H1 (cell line): ENCODE data around the gene TRIM71. TPM values are rescaled to one million over a fixed set of nuclear protein-coding genes. Genes with fewer than 3 reads are reported as not detected.

Source experiments
- CTCF ChIA-PET: fragments of 300-600 bp; sonication (Branson Sonifier 250); formaldehyde crosslinking; loops from one replicate; lab custom pipeline; 2021; ENCODE audit not compliant: partially characterized antibody; lab: Charles Lee
- POLR2A ChIA-PET: fragments of 300-600 bp; sonication (Branson Sonifier 250); formaldehyde crosslinking; loops from one replicate; lab custom pipeline; 2021; ENCODE audit warnings: inconsistent platforms; ENCODE audit not compliant: partially characterized antibody; lab: Charles Lee
- DNase-seq, 2 experiments: peaks; one replicate each; pipeline versions ENCODE4 v3.0.0 to v3.0.0-alpha.2; 2010 to 2022; ENCODE audit warnings: low spot score in 2 of 2, low read depth in 1 of 2, mixed read lengths in 1 of 2
- FAIRE-seq: peaks from 2 replicates; lab custom pipeline; 2011; peaks lifted over from hg19 to GRCh38; lab: Jason Lieb, UNC
- H2AFZ ChIP-seq: 2 replicates; pipeline ENCODE4 v1.8.1; 2012; ENCODE audit warnings: low read length, inconsistent platforms
- H2AK5ac ChIP-seq: 2 replicates; pipeline ENCODE4 v1.6.1; 2013; ENCODE audit warnings: low read depth, low read length
- H2BK120ac ChIP-seq: replicated peaks from 2 replicates; pipeline ENCODE3; 2013; ENCODE audit warnings: low read depth, low read length, inconsistent platforms
- H2BK12ac ChIP-seq: 2 replicates; pipeline ENCODE4 v1.6.1; 2013; ENCODE audit warnings: low read depth, low read length
- H2BK15ac ChIP-seq: 2 replicates; pipeline ENCODE4 v1.6.1; 2013; ENCODE audit warnings: low read length
- H2BK20ac ChIP-seq: 2 replicates; pipeline ENCODE4 v1.6.1; 2013; ENCODE audit warnings: low read length
- H2BK5ac ChIP-seq: 2 replicates; pipeline ENCODE4 v1.6.1; 2013; ENCODE audit warnings: low read depth, low read length
- H3K14ac ChIP-seq: 2 replicates; pipeline ENCODE4 v1.6.1; 2013; ENCODE audit warnings: inconsistent platforms; ENCODE audit not compliant: insufficient read length
- H3K18ac ChIP-seq: 2 replicates; pipeline ENCODE4 v1.6.1; 2013; ENCODE audit warnings: low read length; ENCODE audit errors: extremely low read depth
- H3K23ac ChIP-seq: 2 replicates; pipeline ENCODE4 v1.6.1; 2013; ENCODE audit warnings: inconsistent platforms; ENCODE audit not compliant: insufficient read length
- H3K23me2 ChIP-seq: 2 replicates; pipeline ENCODE4 v1.6.1; 2013; ENCODE audit warnings: low read depth, low read length
- H3K27ac ChIP-seq: 2 replicates; pipeline ENCODE4 v1.6.1; 2011; ENCODE audit warnings: low read depth, low read length, inconsistent platforms
- H3K27me3 ChIP-seq, 4 experiments: replicated peaks in 1 of 4; 1 replicate in 1 of 4; 2 replicates in 3 of 4; pipeline versions ENCODE4 v1.6.1 to v1.8.1; 2011 to 2013; ENCODE audit warnings: low read length in 3 of 4, mild to moderate bottlenecking in 3 of 4, inconsistent platforms in 2 of 4, mixed read lengths in 2 of 4, moderate library complexity in 1 of 4; ENCODE audit not compliant: control insufficient read depth in 3 of 4, insufficient read depth in 3 of 4; ENCODE audit errors: extremely low read depth in 1 of 4
- H3K36me3 ChIP-seq, 4 experiments: 2 replicates each; pipeline versions ENCODE4 v1.6.1 to v1.8.1; 2011 to 2013; ENCODE audit warnings: mild to moderate bottlenecking in 4 of 4, low read length in 3 of 4, moderate library complexity in 2 of 4, control low read depth in 1 of 4, inconsistent platforms in 1 of 4; ENCODE audit not compliant: insufficient read depth in 4 of 4, control insufficient read depth in 2 of 4
- H3K4ac ChIP-seq: replicated peaks from 2 replicates; pipeline ENCODE3; 2013; ENCODE audit warnings: low read length, low read depth, mixed read lengths, inconsistent platforms; ENCODE audit not compliant: insufficient read length
- H3K4me1 ChIP-seq, 4 experiments: replicated peaks in 1 of 4; 1 replicate in 1 of 4; 2 replicates in 3 of 4; pipeline versions ENCODE4 v1.6.1 to v1.8.1; 2011 to 2013; ENCODE audit warnings: low read length in 3 of 4, inconsistent platforms in 2 of 4, mixed read lengths in 1 of 4; ENCODE audit not compliant: insufficient read depth in 4 of 4, control insufficient read depth in 3 of 4
- H3K4me2 ChIP-seq, 2 experiments: 2 replicates each; pipeline versions ENCODE4 v1.6.1 to v1.8.1; 2011 to 2013; ENCODE audit warnings: low read depth in 2 of 2, low read length in 2 of 2, control low read depth in 1 of 2, inconsistent platforms in 1 of 2, mild to moderate bottlenecking in 1 of 2; ENCODE audit not compliant: insufficient read depth in 1 of 2
- H3K4me3 ChIP-seq, 4 experiments: fragments of 200-600, 300-600 bp in 1 of 4; sonication (generic), shearing (Covaris generic), sonication (Bioruptor Twin) in 1 of 4; 2 replicates each; pipeline versions ENCODE4 v1.5.1 to v1.8.1; 2011 to 2016; ENCODE audit warnings: low read length in 4 of 4, low read depth in 3 of 4, control low read depth in 2 of 4, inconsistent platforms in 2 of 4, mild to moderate bottlenecking in 2 of 4, mixed read lengths in 1 of 4, moderate library complexity in 1 of 4; ENCODE audit not compliant: insufficient read depth in 2 of 4; ENCODE audit errors: extremely low read depth in 1 of 4
- H3K56ac ChIP-seq: replicated peaks from 2 replicates; pipeline ENCODE3; 2013; ENCODE audit warnings: low read depth, mild to moderate bottlenecking, mixed read lengths, low read length, inconsistent platforms; ENCODE audit not compliant: insufficient read length
- H3K79me1 ChIP-seq: 2 replicates; pipeline ENCODE4 v1.6.1; 2013; ENCODE audit warnings: low read depth, low read length, control low read depth
- H3K79me2 ChIP-seq, 2 experiments: 2 replicates each; pipeline versions ENCODE4 v1.6.1 to v1.8.1; 2012 to 2013; ENCODE audit warnings: low read length in 2 of 2, mild to moderate bottlenecking in 2 of 2, inconsistent platforms in 1 of 2; ENCODE audit not compliant: insufficient read depth in 2 of 2, control insufficient read depth in 1 of 2
- H3K9ac ChIP-seq, 4 experiments: replicated peaks in 1 of 4; 1 replicate in 1 of 4; 2 replicates in 3 of 4; pipeline versions ENCODE4 v1.6.1 to v1.8.1; 2011 to 2013; ENCODE audit warnings: low read depth in 3 of 4, low read length in 3 of 4, control low read depth in 2 of 4, mild to moderate bottlenecking in 2 of 4, moderate library complexity in 2 of 4, inconsistent platforms in 1 of 4; ENCODE audit errors: extremely low read depth in 1 of 4
- H3K9me3 ChIP-seq, 2 experiments: 2 replicates each; pipeline versions ENCODE4 v1.6.1 to v1.8.1; 2012 to 2013; ENCODE audit warnings: mild to moderate bottlenecking in 2 of 2, moderate library complexity in 2 of 2, control low read depth in 1 of 2, inconsistent platforms in 1 of 2, low read depth in 1 of 2, low read length in 1 of 2, mixed read lengths in 1 of 2; ENCODE audit not compliant: insufficient read depth in 2 of 2
- H4K20me1 ChIP-seq, 2 experiments: replicated peaks in 1 of 2; 2 replicates each; pipeline versions ENCODE3 to v1.8.1; 2011 to 2013; ENCODE audit warnings: inconsistent platforms in 2 of 2, low read length in 2 of 2, mild to moderate bottlenecking in 1 of 2; ENCODE audit not compliant: insufficient read depth in 2 of 2, control insufficient read depth in 1 of 2
- H4K5ac ChIP-seq: 2 replicates; pipeline ENCODE4 v1.6.1; 2013; ENCODE audit warnings: low read length, low read depth, mixed read lengths, inconsistent platforms; ENCODE audit not compliant: insufficient read length
- H4K8ac ChIP-seq: 2 replicates; pipeline ENCODE4 v1.8.0; 2013; ENCODE audit warnings: mild to moderate bottlenecking, moderate library complexity, low read length, inconsistent platforms; ENCODE audit not compliant: insufficient read depth; ENCODE audit errors: extremely low read depth
- H4K91ac ChIP-seq: replicated peaks from 2 replicates; pipeline ENCODE3; 2013; ENCODE audit warnings: low read length, mixed read lengths, inconsistent platforms; ENCODE audit not compliant: insufficient read length
- CHD1 ChIP-seq: IDR thresholded peaks from 2 replicates; pipeline ENCODE4 v1.6.1; 2012; ENCODE audit warnings: low read depth, low read length, improper control_type of control experiment
- TAF1 ChIP-seq: IDR thresholded peaks from 2 replicates; pipeline ENCODE4 v1.6.1; 2011; ENCODE audit warnings: mild to moderate bottlenecking, low read depth, low read length
- ZNF274 ChIP-seq: IDR thresholded peaks from 2 replicates; pipeline ENCODE4 v1.7.0; 2012; ENCODE audit warnings: low read length, borderline replicate concordance; ENCODE audit errors: extremely low read depth
- WGBS, 2 experiments: shearing (Covaris generic) in 1 of 2; methylation state at CpG; one replicate each; pipeline versions ENCODE4 v1.1.6 to v1.1.7; 2013 to 2015; ENCODE audit warnings: low lambda C conversion rate in 2 of 2, mixed read lengths in 2 of 2, inconsistent platforms in 1 of 2, low coverage in 1 of 2, missing lambda C conversion rate in 1 of 2; ENCODE audit not compliant: insufficient replicate concordance in 2 of 2, insufficient coverage in 1 of 2, insufficient read length in 1 of 2; ENCODE audit errors: extremely low coverage in 1 of 2, missing lambda C conversion rate in 1 of 2; 5-methylcytosine and 5-hydroxymethylcytosine counted together
- polyA plus RNA-seq, 7 experiments: library from polyadenylated mRNA; depleted of rRNA in 3 of 7; stranded (reverse) in 5 of 7; unstranded in 2 of 7; fragments of >200 nt in 5 of 7; fragments of 200-250 nt in 2 of 7; gene quantifications; 1 replicate in 5 of 7; 2 replicates in 1 of 7; 4 replicates in 1 of 7; pipeline versions ENCODE4 v1.2.1 to v1.2.3, GENCODE V29; 2011 to 2013; ENCODE audit warnings: missing spikeins in 2 of 7, mixed read lengths in 2 of 7
- total RNA-seq: library from RNA; stranded (reverse); fragmentation: NEBNext Ultra II Directional; extraction: Animal tissue kit (Norgen Biotek cat#: 25700); gene quantifications from 2 replicates; pipeline ENCODE4 v1.2.1, GENCODE V29; 2021

The TRIM71 gene
- total and polyA plus RNA-seq, 2 of the 8 experiments (the other 6 are each of a cell fraction or from before 2014, with no cell fraction given): 53.7 to 293 TPM

- Histone ChIP-seq H2AK5ac (no peak overlapping the region), H3K79me2 (peaks cover 85 to 97% of the 10 kb centered on the region in 2 experiments), H4K20me1 (peaks cover 23 to 39% of the 10 kb centered on the region in 2 experiments), H3K36me3 (peaks cover 24 to 68% (median 34%) of the 10 kb centered on the region in 4 experiments), H3K4me1 (peaks cover 6 to 19% (median 14%) of the 10 kb centered on the region in 4 experiments), H3K18ac (no peak overlapping the region), H2BK20ac (no peak overlapping the region), H4K5ac (peak overlapping the region; percentile 72), H3K23me2 (peaks cover 10% of the 10 kb centered on the region; the same call in 1 of the 2 replicates), H2BK15ac (no peak overlapping the region), H3K4me2 (peak overlapping the region; percentile 93 to 96), H3K9me3 (no peaks in the 10 kb centered on the region), H3K27me3 (no peaks in the 10 kb centered on the region), H3K14ac (no peak overlapping the region), H3K56ac (no peak overlapping the region), H2BK120ac (no peak overlapping the region), H3K27ac (peak overlapping the region; percentile 35; the same call in 1 of the 2 replicates), H4K91ac (no peak overlapping the region), H3K9ac (peak overlapping the region; percentile 50 to 94 (median 93); a peak in 6 of 7 replicates), H4K8ac (no peak overlapping the region), H3K23ac (no peak overlapping the region), H2AFZ (no peak overlapping the region), H3K79me1 (no peaks in the 10 kb centered on the region), H2BK5ac (no peak overlapping the region), H2BK12ac (no peak overlapping the region), H3K4ac (no peak overlapping the region), H3K4me3 (peak overlapping the region; percentile 88 to 98 (median 94))
- TF ChIP-seq ZNF274: no peak
- TF ChIP-seq TAF1: peak; percentile 17; the same call in 1 of the 2 replicates
- TF ChIP-seq CHD1: peak; percentile 11; the same call in 1 of the 2 replicates
- DNase-seq (no peak), FAIRE-seq (peak; percentile 13)
- CTCF ChIA-PET: interaction anchor here (0.8 to 2.7 kb wide), 18 partner anchors 14 to 254 kb away, joined by 3 to 13 read pairs (median 4); no protein-coding TSS in a partner anchor
- WGBS, 2 experiments: 11% methylated on average over 2 of the region's 2 CpGs; no CpG with 5 or more reads in 1 of the 2 experiments
- POLR2A ChIA-PET: interaction anchor here (0.8 to 15.1 kb wide), 25 partner anchors 8 to 92 kb away, joined by 3 to 303 read pairs (median 6); no protein-coding TSS in a partner anchor
These were observed 2.6 kb downstream of the TRIM71 start for GRCh38 chr3:32820430-32820829.
